T-helper 9 cell (primary cell): ENCODE results near the gene MCUB.
"Not testable (repeated sequence)": the region's sequence is repeated elsewhere in the genome, so short reads cannot be mapped to it uniquely, and the experiment has no call there.

Experiments
- DNase-seq: peaks from one replicate; pipeline ENCODE4 v3.0.0-alpha.2; 2020

Gene MCUB

GRCh38 chr4:109579997-109580396 is 20.0 kb downstream of the MCUB start:
- DNase-seq, result not testable (repeated sequence)

- no peak for DNase-seq
Observed at GRCh38 chr4:109588176-109588575, 28.1 kb downstream of the MCUB start.

- no peak for DNase-seq
Observed at GRCh38 chr4:109589119-109589518, 29.1 kb downstream of the MCUB start.

- no peak for DNase-seq
Observed at GRCh38 chr4:109589605-109590004, 29.6 kb downstream of the MCUB start.

GRCh38 chr4:109590905-109591304 is 30.9 kb downstream of the MCUB start:
- DNase-seq, result no peak

GRCh38 chr4:109592367-109592766 is 32.3 kb downstream of the MCUB start:
- no peak for DNase-seq

GRCh38 chr4:109595123-109595522 is 35.1 kb downstream of the MCUB start:
- not testable (repeated sequence) for DNase-seq

- DNase-seq, result not testable (repeated sequence)
Observed at GRCh38 chr4:109596420-109597085, 36.5 kb downstream of the MCUB start.

- no peak for DNase-seq
Observed at GRCh38 chr4:109599046-109599652, 39.1 kb downstream of the MCUB start.

- no peak for DNase-seq
Observed at GRCh38 chr4:109600431-109600830, 40.4 kb downstream of the MCUB start.

- DNase-seq, result no peak
Observed at GRCh38 chr4:109601336-109601735, 41.3 kb downstream of the MCUB start.

GRCh38 chr4:109607976-109608375 is 47.9 kb downstream of the MCUB start:
- DNase-seq, result no peak

- no peak for DNase-seq
Observed at GRCh38 chr4:109608879-109609278, 48.8 kb downstream of the MCUB start.

- no peak for DNase-seq
Observed at GRCh38 chr4:109609431-109609830, 49.4 kb downstream of the MCUB start.

GRCh38 chr4:109610489-109610888 is 50.4 kb downstream of the MCUB start:
- DNase-seq, result no peak

- no peak for DNase-seq
Observed at GRCh38 chr4:109611045-109611646, 51.1 kb downstream of the MCUB start.

- no peak for DNase-seq
Observed at GRCh38 chr4:109614015-109614414, 54.0 kb downstream of the MCUB start.

- DNase-seq, result no peak
Observed at GRCh38 chr4:109614466-109614865, 54.4 kb downstream of the MCUB start.

GRCh38 chr4:109615742-109616141 is 55.7 kb downstream of the MCUB start:
- no peak for DNase-seq

- DNase-seq, result no peak
Observed at GRCh38 chr4:109616243-109616642, 56.2 kb downstream of the MCUB start.

- DNase-seq, result no peak
Observed at GRCh38 chr4:109622626-109623025, 62.6 kb downstream of the MCUB start.

- DNase-seq, result no peak
Observed at GRCh38 chr4:109624536-109624935, 64.5 kb downstream of the MCUB start.

GRCh38 chr4:109627361-109627760 is 67.3 kb downstream of the MCUB start:
- DNase-seq, result no peak

GRCh38 chr4:109629775-109630174 is 69.7 kb downstream of the MCUB start:
- DNase-seq, result no peak
